SIG-M5 (cell line): ENCODE data around the gene GRIA4.

Experiments used
- DNase-seq: peaks from one replicate; lab custom pipeline; 2025; lab: John Stamatoyannopoulos, UW

The GRIA4 gene

GRCh38 chr11:106012744-106013143 lies 402.9 kb downstream of the GRIA4 start:
- no peak for DNase-seq

DNA sequence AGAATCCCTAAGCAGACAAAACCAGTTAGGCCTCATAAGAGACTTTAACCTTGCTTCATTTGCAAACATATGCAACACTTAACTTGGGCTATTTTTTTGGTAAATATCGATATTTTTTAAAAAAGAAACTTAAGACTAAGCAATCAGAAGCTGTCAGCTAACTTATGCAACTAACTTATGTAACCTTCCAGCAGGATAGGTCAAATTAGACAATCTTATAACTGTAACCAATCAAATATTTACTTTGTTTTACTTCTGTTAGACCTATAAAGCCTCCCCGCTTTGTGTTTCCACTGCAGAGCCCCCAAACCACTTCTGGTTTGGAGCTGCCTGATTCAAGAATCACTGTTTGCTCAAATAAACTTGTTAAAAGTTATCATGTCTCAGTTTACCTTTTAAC lies 404.2 kb downstream of the GRIA4 start:
- no peak for DNase-seq

DNA sequence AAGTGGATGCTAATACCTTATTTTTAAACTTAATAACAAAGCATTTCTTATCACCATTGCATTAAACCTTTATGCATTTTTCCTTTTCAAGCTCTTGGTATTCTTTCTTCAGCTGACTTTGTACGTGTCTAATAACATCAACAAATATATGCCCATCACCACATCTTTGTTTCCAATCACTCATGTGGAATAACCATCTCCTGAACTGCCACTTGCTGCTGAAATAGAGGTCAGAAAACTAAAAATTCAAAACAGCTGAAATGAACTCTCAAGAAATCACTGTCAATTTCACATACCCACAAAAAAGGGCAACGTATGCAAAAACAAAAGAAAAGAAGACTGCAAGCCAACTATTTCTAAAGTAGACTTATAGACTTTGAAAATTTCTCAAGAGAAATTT lies 404.7 kb downstream of the GRIA4 start:
- DNase-seq, result no peak

- DNase-seq, result no peak
Measured at GRCh38 chr11:106015066-106015465, 405.2 kb downstream of the GRIA4 start.

GRCh38 chr11:106017093-106017492 lies 407.2 kb downstream of the GRIA4 start:
- no peak for DNase-seq

DNA sequence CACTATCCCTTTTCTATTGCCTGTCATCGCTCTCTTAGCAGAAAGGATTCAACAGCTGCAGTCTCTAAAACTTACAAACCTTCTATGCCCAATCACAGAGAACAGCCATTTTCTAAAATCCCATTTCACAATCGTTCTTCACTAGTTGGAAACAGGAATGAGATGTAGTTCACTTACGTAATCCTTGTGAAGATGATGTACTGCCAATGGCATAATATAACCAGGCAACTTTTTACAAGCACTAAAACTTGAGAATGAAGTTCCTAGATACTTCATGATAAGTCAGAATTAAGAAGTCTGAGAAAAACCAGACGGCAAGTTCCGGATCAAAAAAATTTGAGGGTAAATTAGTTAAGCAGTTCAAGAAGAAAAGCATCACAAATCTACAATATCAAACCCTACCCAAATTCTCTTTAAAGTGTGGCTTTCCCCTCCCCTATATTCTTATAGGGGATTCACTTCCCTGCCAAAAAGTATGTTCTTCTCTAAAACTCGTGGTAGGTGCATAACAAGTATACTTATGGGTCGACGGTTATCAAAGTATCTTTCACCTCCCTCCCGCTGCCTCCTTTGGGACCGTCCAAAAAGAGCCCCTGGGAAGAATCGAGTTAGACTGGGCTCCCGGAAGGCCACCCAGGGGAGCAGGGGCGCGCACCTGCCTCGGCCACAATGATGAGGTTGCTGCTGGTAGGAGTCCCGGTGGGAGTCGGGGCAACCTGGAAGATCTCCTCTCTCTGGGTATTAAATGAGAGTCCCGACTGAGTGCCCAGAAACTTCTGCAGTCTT lies 411.5 kb downstream of the GRIA4 start:
- no peak for DNase-seq

GRCh38 chr11:106021967-106022794 lies 412.3 kb downstream of the GRIA4 start, which contains the start of gene MSANTD4:
TSS of gene MSANTD4 (minus strand) at chr11:106022240. CDS start at chr11:106010917, 11,323 bp downstream.
- peak; percentile 88 for DNase-seq

DNA sequence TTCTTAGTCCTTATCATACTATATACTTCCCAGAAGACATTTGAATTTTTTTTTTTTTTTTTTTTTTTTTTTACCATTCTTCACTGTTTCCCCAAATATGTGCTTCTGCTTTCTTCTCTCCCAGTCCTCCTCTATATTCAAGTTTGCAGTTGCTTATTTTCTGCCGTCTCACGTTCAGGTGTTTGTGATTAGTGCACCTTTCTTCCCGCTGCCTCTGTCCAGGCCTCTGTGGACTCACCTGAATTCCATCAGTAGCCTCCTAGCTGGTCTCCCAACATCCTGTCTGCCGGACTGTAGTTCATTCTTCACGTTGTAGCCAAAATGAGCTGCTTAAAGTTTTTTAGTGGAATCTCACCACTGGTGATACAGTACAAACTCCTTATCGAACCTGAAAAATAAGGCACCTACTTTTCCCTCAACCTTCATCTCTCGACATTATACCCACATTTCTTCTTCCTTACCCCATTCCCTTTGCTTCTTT lies 413.0 kb downstream of the GRIA4 start:
- no peak for DNase-seq

GRCh38 chr11:106030609-106031008 lies 420.7 kb downstream of the GRIA4 start:
- no peak for DNase-seq

DNA sequence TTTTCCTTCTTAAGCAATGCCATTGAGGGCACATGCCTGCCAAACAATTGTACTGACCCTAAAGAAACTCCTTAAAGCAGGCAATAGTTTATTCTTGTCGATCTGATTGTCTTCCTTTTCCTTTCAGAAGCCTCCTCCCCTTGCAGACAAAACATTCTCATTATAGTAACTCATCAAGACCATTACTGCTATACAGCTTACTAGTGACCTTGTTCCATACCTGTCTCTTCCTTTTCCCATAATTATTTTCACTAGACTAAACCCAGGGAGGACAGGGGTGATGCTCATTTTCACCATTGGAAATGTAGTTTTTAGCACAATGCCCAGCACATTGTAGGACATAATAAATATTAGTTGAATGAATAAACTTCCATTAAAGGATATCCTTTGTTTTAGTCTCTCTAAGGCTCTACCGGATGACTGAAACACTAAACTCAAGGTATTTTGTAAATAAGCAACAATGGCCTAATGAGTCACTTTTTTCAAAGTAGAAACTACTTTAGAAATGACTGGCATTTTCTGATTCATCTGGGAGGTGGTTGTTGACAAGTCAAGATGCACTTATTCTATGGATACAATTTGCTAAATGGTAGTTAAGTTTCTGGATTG lies 421.4 kb downstream of the GRIA4 start:
- DNase-seq, result no peak
